K562 (cell line): ENCODE data around the gene RAMP2. TPM values are rescaled to one million over a fixed set of nuclear protein-coding genes. Genes with fewer than 3 reads are reported as not detected.
A peak's percentile ranks its signal among the peaks of the same experiment; 100 is the strongest.

ENCODE experiments used
- ARID3A ChIP-seq: IDR thresholded peaks from 2 replicates; pipeline ENCODE4 v1.6.1; 2012; ENCODE audit warnings: low read depth, low read length, improper control_type of control experiment, borderline replicate concordance
- CBX5 ChIP-seq: IDR thresholded peaks from 2 replicates; pipeline ENCODE4 v1.6.1; 2014; ENCODE audit warnings: low read depth, borderline replicate concordance
- FOXP4 ChIP-seq: sonication (generic); formaldehyde crosslinking; IDR thresholded peaks from 2 replicates; pipeline ENCODE4 v1.8.0; 2022; ENCODE audit warnings: mild to moderate bottlenecking, missing genetic modification reagents, borderline replicate concordance
- GATAD2A ChIP-seq: fragments of 450-650 bp; IDR thresholded peaks from 2 replicates; pipeline ENCODE4 v1.6.1; 2017
- GTF2E2 ChIP-seq: fragments of 200-800 bp; sonication (Bioruptor generic); IDR thresholded peaks from 2 replicates; pipeline ENCODE4 v1.6.1; 2016; ENCODE audit warnings: missing genetic modification characterization, missing compliant biosample characterization
- HNRNPK ChIP-seq: fragments of 200-400 bp; formaldehyde crosslinking; IDR thresholded peaks from one replicate; pipeline ENCODE4 v1.6.1; 2018; ENCODE audit warnings: mild to moderate bottlenecking, low read depth, low read length; ENCODE audit not compliant: poor library complexity, severe bottlenecking
- NR1H2 ChIP-seq: sonication (generic); formaldehyde crosslinking; IDR thresholded peaks from 2 replicates; pipeline ENCODE4 v1.4.0; 2020; ENCODE audit warnings: mild to moderate bottlenecking, missing genetic modification reagents
- RBM22 ChIP-seq: fragments of 200-400 bp; formaldehyde crosslinking; IDR thresholded peaks from 2 replicates; pipeline ENCODE4 v1.6.1; 2018; ENCODE audit warnings: low read length, low read depth; ENCODE audit not compliant: poor library complexity, severe bottlenecking
- TEAD4 ChIP-seq, 2 experiments: sonication (generic) in 1 of 2; formaldehyde crosslinking in 1 of 2; IDR thresholded peaks; 2 replicates each; pipeline versions ENCODE4 v1.6.1 to v1.8.0; 2012 to 2022; ENCODE audit warnings: borderline replicate concordance in 1 of 2, inconsistent platforms in 1 of 2, low read length in 1 of 2, mild to moderate bottlenecking in 1 of 2, missing genetic modification reagents in 1 of 2
- ZNF175 ChIP-seq: fragments of 200-800 bp; sonication (Bioruptor generic); IDR thresholded peaks from 2 replicates; pipeline ENCODE4 v1.6.1; 2016; ENCODE audit warnings: low read depth, mild to moderate bottlenecking, missing genetic modification characterization, missing compliant biosample characterization
- ZNF717 ChIP-seq: fragments of 250-450 bp; sonication (Bioruptor Pico); IDR thresholded peaks from 2 replicates; pipeline ENCODE4 v1.5.0; 2021
- polyA plus RNA-seq, 8 experiments: library from polyadenylated mRNA; depleted of rRNA in 4 of 8; stranded (reverse) in 5 of 8; unstranded in 3 of 8; fragments of >200 nt; fragmentation: Nextera tagmentation in 2 of 8; fragmentation: Illumina TruSeq in 1 of 8; extraction: Ambion mirVana in 2 of 8; extraction: Trizol in 1 of 8; gene quantifications; 2 replicates each; pipeline versions ENCODE4 v1.2.1 to v1.2.3, GENCODE V29; 2011 to 2014; ENCODE audit warnings: inconsistent platforms in 1 of 8, missing spikeins in 1 of 8
- total RNA-seq, 7 experiments: library from RNA; depleted of rRNA in 6 of 7; stranded (reverse); fragments of >200 nt in 6 of 7; fragmentation: Illumina TruSeq in 2 of 7; extraction: Trizol in 2 of 7; gene quantifications; 2 replicates each; pipeline versions ENCODE4 v1.2.1 to v1.2.3, GENCODE V29; 2011 to 2021; ENCODE audit warnings: low replicate concordance in 1 of 7
- TF ChIP-seq, protein P1 (sequence below): fragments of 250-450 bp; sonication (Bioruptor Pico); IDR thresholded peaks from 2 replicates; pipeline ENCODE4 v1.5.0; 2021; ENCODE audit warnings: mild to moderate bottlenecking, borderline replicate concordance
- TF ChIP-seq, protein P2 (sequence below): fragments of 250-450 bp; sonication (Bioruptor Pico); IDR thresholded peaks from 2 replicates; pipeline ENCODE4 v1.8.0; 2021; ENCODE audit warnings: moderate library complexity, mild to moderate bottlenecking, inconsistent platforms
- TF ChIP-seq, protein P3 (sequence below): fragments of 250-450 bp; sonication (Bioruptor Pico); IDR thresholded peaks from 2 replicates; pipeline ENCODE4 v1.4.0; 2020; ENCODE audit warnings: mild to moderate bottlenecking, moderate library complexity, borderline replicate concordance

The RAMP2 gene
- total and polyA plus RNA-seq, 9 of the 15 experiments (the other 6 are each of a cell fraction or from before 2014, with no cell fraction given), result not detected

DNA sequence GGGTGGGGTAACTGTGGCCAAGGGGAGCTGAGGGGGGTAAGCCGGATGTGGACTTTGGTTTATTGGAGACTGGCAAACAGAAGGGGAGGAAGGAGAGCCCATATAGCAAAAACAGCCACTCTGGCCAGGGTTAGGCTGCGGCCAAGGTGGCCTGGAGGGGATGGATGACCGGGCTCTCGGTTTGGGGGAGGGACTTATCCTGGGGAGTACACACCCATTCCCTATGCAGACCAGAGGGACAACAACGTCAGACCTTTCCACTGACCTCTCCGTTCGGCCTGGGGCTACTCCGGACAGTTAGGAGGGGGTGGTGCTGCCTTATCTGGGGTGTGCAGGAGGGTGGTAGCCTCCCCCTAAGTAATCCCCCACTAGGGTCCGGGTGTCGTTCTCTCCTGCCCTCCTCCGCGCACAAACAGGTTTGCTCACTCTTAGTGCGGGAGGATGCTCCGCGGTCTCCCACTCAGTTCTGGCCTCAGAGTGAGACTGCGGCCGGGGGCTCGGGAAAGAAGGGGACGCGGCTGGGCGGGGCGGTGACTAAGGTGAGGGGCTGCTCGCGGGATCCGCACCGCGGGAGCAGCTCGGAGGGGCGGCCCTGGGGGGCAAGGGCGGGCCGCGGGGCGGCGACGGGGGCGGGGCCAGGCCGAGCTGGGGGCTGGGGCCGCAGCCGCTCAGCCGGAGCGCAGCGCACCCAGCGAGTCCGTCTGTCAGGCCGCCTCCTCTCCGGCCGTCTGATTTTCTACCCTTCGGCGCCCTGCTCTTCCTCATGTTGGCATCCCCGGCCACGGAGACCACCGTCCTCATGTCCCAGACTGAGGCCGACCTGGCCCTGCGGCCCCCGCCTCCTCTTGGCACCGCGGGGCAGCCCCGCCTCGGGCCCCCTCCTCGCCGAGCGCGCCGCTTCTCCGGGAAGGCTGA lies 19.2 kb downstream of the RAMP2 start, which contains the start of gene WNK4 (continued):
- TF ChIP-seq FOXP4 (0 out of 2 replicates have a peak, but pooled peaks have one; percentile 16), GTF2E2 (tag) (no peak), HNRNPK (no peak), CBX5 (no peak), GATAD2A (peak; percentile 76), ARID3A (no peak), ZNF175 (CRISPR knock-in tag) (no peak), ZNF717 (CRISPR knock-in tag) (no peak), TEAD4 (IDR thresholded peaks at IDR 0.05; ENCODE audit: low read length) (peak; percentile 90), TEAD4 (CRISPR knock-in tag; IDR thresholded peaks at IDR 0.05; ENCODE audit: borderline replicate concordance) (no peak), NR1H2 (CRISPR knock-in tag) (no peak), RBM22 (no peak)
- TF ChIP-seq, protein P1, sequence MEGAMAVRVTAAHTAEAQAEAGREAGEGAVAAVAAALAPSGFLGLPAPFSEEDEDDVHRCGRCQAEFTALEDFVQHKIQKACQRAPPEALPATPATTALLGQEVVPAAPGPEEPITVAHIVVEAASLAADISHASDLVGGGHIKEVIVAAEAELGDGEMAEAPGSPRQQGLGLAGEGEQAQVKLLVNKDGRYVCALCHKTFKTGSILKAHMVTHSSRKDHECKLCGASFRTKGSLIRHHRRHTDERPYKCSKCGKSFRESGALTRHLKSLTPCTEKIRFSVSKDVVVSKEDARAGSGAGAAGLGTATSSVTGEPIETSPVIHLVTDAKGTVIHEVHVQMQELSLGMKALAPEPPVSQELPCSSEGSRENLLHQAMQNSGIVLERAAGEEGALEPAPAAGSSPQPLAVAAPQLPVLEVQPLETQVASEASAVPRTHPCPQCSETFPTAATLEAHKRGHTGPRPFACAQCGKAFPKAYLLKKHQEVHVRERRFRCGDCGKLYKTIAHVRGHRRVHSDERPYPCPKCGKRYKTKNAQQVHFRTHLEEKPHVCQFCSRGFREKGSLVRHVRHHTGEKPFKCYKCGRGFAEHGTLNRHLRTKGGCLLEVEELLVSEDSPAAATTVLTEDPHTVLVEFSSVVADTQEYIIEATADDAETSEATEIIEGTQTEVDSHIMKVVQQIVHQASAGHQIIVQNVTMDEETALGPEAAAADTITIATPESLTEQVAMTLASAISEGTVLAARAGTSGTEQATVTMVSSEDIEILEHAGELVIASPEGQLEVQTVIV (CRISPR knock-in tag), result no peak
- TF ChIP-seq, protein P2, sequence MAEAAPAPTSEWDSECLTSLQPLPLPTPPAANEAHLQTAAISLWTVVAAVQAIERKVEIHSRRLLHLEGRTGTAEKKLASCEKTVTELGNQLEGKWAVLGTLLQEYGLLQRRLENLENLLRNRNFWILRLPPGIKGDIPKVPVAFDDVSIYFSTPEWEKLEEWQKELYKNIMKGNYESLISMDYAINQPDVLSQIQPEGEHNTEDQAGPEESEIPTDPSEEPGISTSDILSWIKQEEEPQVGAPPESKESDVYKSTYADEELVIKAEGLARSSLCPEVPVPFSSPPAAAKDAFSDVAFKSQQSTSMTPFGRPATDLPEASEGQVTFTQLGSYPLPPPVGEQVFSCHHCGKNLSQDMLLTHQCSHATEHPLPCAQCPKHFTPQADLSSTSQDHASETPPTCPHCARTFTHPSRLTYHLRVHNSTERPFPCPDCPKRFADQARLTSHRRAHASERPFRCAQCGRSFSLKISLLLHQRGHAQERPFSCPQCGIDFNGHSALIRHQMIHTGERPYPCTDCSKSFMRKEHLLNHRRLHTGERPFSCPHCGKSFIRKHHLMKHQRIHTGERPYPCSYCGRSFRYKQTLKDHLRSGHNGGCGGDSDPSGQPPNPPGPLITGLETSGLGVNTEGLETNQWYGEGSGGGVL (CRISPR knock-in tag), result no peak
- TF ChIP-seq, protein P3, sequence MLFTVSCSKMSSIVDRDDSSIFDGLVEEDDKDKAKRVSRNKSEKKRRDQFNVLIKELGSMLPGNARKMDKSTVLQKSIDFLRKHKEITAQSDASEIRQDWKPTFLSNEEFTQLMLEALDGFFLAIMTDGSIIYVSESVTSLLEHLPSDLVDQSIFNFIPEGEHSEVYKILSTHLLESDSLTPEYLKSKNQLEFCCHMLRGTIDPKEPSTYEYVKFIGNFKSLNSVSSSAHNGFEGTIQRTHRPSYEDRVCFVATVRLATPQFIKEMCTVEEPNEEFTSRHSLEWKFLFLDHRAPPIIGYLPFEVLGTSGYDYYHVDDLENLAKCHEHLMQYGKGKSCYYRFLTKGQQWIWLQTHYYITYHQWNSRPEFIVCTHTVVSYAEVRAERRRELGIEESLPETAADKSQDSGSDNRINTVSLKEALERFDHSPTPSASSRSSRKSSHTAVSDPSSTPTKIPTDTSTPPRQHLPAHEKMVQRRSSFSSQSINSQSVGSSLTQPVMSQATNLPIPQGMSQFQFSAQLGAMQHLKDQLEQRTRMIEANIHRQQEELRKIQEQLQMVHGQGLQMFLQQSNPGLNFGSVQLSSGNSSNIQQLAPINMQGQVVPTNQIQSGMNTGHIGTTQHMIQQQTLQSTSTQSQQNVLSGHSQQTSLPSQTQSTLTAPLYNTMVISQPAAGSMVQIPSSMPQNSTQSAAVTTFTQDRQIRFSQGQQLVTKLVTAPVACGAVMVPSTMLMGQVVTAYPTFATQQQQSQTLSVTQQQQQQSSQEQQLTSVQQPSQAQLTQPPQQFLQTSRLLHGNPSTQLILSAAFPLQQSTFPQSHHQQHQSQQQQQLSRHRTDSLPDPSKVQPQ (CRISPR knock-in tag), result no peak
